Activated T-cell treated with anti-CD3 and anti-CD28 coated beads for 4 hours (primary cell): ENCODE results near the gene AGAP1.

Source experiments
- DNase-seq: peaks from one replicate; pipeline ENCODE4 v3.0.0-alpha.2; 2020

Gene AGAP1

GRCh38 chr2:235492850-235493344 is 946 bp upstream of the AGAP1 start:
- no peak for DNase-seq

DNA sequence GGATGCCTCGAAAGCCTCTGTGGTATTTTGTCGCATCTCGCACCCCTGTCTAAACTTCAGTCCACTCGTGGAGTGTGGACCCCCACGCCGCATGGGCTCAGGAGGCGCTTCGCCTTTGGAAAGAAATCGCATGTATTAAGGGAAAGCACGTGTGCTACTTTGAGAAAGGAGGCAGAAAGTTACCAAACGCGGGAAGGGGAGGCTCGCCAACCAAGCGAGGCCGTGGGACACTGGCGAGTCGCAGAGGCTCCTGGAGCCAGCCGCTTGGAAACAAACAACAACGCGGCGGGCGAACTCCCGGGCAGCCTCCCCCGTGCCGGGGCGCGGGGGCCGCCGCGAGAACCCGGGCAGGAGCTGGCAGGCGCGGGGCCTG is 455 bp upstream of the AGAP1 start:
- no peak for DNase-seq

- no peak for DNase-seq
Observed at GRCh38 chr2:235494716-235495372, 1.0 kb downstream of the AGAP1 start.

- DNase-seq, result no peak
Observed at GRCh38 chr2:235495373-235496238, 1.8 kb downstream of the AGAP1 start.

DNA sequence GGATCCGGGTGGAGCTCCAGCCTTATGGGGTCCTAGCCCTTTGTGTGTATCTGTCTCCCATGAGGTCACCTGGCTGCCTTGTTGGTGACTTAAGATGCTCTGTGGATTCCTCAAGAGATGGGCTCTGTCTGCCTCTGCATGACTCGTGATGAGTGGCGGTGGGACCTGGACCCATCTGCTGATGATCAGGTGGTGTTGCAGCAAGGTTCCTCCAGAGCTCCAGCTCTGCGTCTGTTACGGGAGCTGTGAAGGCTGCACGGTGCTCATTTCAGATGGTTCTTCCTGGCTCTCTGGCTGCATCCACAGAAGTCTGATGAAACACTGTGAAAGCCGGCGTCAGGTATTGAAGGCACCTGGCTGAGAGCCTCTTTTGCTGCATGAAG is 2.4 kb downstream of the AGAP1 start:
- no peak for DNase-seq

DNA sequence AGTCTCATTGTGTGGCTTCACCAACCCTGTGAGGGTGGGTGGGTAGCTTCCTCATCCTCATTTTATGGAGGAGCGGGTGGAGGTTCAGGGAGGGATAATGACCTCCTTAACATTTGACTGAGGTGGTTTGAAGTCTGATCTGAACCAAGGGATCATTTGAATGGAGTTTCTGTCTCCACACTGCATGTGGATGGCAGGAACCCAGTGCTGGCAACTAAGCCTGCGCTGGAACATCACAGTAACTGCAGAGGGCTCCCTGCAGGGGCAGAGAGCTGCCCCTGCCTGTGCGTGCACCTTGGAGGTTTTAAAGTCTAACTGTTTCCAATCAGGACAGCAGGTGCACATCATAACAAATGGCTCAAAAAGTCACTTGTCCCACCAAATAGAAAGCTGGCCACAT is 3.3 kb downstream of the AGAP1 start:
- no peak for DNase-seq

DNA sequence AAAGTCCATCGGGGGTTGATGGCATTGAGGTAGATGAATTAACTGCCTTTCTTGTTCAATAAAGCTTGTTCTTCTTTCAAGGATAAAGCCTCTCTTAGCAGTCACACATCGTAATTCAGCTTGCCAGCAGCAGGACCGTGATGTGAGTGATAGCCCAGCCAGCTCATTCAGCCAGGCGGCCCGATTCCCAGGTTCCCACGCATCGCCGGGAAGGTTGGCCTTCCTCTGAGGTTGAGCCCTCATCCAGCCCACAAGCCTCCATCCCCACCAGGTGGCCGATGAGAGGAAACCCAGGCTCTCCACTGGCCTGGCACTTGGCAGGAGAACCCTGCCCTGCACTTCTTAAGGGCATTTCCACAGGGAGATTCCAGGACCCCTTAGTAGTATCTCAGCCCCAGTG is 4.7 kb downstream of the AGAP1 start:
- DNase-seq, result no peak

DNA sequence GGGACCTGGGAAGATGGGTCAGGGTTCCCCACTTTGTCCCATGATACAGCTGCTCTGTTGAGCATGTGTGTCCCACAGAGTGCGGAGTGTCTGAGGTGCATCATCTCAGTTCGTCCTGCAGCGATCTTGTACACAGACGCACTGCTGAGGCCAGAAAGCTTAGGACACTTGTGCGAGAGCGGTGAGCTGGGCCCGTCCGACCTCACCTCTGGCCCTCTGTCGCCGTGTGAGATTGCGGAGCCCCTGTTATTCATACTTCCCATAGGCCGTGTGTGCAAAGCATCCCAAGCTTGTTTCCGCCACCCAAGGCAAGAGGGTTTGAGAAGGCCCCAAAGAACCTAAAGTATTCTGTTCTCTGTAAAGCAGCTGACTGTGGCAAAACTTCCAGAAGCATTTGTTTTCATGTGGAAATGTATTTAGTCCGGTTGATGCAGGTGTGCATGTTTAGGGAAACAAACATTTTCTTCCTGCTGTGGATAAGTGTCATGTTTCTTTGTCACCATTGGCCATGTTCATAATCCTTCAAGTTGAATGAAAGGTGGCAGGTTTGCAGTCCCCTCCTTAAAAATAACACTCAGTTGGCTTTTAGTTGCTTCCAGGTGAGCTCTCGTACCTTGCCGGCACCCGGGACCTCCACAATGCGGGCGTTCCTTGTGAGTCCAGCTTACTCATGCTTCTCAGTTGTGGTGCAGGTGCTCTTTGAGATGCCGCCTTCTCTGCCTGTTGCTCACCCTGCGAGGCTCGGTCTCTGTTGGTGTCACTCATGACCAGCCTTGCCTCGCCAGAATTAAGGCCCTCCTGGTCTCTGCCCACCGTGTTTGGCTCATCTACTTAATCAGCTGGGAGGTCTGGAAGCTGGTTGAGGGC is 5.3 kb downstream of the AGAP1 start:
- DNase-seq, result no peak

GRCh38 chr2:235500110-235500760 is 6.4 kb downstream of the AGAP1 start:
- DNase-seq, result no peak

- no peak for DNase-seq
Observed at GRCh38 chr2:235500761-235501672, 7.2 kb downstream of the AGAP1 start.

- no peak for DNase-seq
Observed at GRCh38 chr2:235501673-235502031, 7.8 kb downstream of the AGAP1 start.

DNA sequence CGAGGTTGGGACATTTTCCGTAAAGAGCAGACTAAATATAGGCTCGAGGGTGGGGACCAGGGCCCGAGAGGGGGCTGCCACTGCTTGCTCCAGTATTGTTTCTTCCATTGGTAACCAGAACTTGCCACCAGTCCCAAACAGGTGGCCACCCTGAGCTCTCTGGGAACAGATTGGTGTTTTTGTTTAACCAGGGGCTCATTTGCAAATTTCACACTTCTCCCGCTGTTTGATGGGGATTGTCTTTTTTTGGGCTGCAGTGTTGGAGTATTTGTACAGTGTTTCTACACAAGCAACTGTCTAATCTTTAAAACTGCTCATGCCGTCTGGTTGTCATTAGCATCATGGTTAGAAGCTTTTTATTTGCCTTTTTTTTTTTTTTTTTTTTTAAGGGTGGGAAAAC is 8.5 kb downstream of the AGAP1 start:
- DNase-seq, result no peak

DNA sequence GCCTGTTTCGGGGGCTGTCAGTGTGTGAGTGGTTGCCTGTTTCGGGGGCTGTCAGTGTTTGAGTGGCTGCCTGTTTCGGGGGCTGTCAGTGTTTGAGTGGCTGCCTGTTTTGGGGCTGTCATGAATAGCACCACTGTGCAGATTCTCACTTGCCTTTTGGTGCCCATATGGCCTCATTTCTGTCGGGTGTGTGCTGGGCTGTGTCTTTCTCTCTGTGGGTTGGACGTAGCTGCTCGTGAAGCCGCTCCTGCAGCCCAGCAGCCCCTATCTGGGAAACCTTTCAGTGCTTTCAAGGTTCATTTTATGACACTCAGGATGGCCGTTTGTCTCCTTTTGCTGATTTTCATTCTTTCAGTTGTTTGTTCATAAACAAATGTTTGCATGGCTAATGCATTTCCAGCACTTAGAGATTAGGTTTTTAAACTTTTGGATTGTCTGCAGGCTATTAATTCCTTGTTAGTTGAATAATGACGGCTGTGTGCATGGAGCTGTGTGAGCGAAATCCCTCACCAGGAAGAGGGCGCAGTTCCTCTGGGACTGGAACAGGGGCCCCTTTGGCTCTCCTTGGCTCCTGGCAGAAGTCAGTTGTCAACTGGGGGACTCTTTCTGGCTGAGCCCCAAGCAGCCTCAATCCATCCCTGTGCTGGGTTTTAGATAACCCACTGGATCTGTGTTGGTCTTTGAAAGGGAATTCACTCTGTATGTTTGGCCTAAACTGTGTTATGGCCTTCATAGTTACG is 10.8 kb downstream of the AGAP1 start:
- no peak for DNase-seq

GRCh38 chr2:235505181-235505741 is 11.4 kb downstream of the AGAP1 start:
- DNase-seq, result no peak

DNA sequence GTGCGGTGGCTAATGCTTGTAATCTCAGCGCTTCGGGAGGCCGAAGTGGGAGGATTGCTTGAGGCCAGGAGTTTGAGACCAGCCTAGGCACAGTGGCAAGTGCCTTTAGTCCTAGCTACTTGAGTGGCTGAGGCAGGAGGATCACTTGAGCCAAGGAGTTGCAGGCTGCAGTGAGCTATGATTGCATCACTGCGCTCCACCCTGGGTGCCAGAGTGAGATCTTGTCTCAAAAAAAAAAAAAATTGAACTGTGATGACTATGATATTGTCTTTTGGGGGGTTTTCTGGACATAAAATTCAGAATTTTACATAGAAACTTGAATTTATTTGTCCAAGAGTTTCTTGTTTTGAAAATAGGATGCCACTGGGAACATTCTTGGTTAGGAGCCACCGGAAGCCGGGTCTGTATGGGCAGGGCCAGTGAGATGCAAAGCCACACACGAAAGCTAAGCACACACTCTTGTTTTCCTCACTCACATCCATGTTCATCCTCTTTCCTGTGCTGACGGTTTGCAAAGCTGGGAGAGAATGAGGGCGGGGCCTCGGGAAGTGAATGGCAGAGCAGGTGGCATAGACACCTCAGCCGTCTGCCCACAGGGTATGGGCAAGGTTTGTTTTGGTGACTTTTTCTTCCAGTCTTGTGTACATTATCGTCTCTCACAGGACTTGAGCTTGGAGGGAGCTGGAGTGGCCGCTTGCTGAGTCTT is 12.6 kb downstream of the AGAP1 start:
- no peak for DNase-seq

- DNase-seq, result no peak
Observed at GRCh38 chr2:235506997-235507615, 13.3 kb downstream of the AGAP1 start.

DNA sequence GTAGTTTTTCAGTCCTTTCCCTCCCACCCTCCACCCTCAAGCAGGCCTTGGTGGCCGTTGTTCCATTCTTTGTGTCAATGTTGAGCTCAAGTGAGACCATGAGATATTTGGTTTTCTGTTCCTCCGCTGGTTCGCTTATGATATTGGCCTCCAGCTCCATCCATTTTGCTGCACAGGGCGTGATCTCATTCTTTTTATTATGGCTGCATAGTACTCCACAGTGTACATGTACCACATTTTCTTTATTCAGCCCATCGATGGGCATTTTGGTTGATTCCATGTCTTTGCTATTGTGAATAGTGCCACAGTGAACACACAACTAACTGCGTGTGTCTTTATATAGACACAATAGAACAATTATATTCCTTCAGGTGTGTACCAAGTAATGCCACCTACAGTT is 14.1 kb downstream of the AGAP1 start:
- no peak for DNase-seq

DNA sequence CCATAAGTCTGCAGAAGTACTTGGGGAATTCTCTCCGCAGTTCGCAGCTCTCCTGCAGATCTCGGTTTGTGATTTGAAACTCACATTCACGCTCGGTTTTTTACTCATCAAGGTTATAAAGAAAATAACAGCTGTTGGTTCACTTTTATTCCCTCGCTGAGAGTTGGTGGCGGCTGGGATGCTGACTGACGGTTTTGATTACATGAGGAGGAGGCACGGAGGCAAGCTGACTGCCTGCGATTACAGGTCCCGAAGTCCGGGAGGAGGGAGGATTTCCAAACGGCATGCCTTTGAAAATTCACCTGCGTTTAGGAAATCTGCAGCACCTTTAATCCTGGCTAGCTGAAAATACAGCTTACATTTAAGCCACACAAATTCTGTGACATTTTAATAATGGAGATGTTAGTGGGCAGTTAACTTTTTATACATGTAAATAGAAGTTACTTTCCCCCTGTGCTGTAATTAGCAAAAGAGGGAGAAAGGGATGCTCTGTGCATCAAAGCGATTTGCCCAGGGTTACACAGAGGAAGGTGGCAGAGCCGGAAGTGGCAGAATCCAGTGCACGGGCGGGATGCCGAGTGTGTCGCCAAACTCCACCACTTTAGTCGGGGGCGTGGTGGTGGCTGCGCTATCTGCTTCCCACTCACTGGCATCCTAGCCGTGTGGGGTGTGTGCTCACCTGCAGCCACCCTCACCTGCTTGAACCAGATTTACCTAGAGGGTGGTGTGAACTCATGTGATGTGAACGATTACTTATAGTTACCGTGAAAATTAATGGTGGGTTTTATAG is 14.7 kb downstream of the AGAP1 start:
- DNase-seq, result no peak

DNA sequence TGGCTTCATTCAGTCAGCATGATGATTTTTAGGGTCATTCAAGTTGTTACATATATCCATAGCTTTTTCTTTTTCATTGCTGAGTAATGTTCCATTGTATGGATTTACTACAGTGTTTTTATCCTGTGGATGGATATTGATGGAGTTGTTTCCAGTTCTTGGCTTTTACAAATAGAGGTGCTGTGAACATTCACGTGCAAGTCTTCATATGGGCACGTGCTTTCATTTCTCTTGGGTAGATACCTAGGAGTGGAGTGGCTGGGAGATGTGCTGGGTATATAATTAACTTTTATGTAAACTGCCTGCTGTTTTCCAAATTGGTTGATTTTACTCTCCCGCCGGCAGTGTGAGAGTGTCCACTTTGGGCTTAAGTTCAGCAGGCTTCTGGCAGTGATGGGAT is 16.5 kb downstream of the AGAP1 start:
- DNase-seq, result no peak
